Fibroblast of lung (primary cell): ENCODE data around the gene ZNHIT6. TPM values are rescaled to one million over a fixed set of nuclear protein-coding genes. Genes with fewer than 3 reads are reported as not detected.
A peak's percentile ranks its signal among the peaks of the same experiment; 100 is the strongest.
"Not testable (repeated sequence)": the region's sequence is repeated elsewhere in the genome, so short reads cannot be mapped to it uniquely, and the experiment has no call there.

ENCODE experiments used
- DNase-seq, 2 donors: peaks; one replicate each; pipeline versions ENCODE4 v3.0.0 to v3.0.0-alpha.2; 2010; ENCODE audit warnings: low read depth in 2 of 2
- H2AFZ ChIP-seq: 2 replicates; pipeline ENCODE4 v1.5.1; 2012; ENCODE audit warnings: low read length, control low read depth, inconsistent platforms
- H3K27ac ChIP-seq: 2 replicates; pipeline ENCODE4 v1.5.1; 2011; ENCODE audit warnings: low read length, control low read depth; ENCODE audit not compliant: insufficient read depth
- H3K27me3 ChIP-seq: 2 replicates; pipeline ENCODE4 v1.5.1; 2011; ENCODE audit warnings: mild to moderate bottlenecking, low read length; ENCODE audit not compliant: control insufficient read depth, insufficient read depth
- H3K36me3 ChIP-seq: 2 replicates; pipeline ENCODE4 v1.5.1; 2011; ENCODE audit warnings: low read length; ENCODE audit not compliant: control insufficient read depth, insufficient read depth
- H3K4me1 ChIP-seq: 2 replicates; pipeline ENCODE4 v1.5.1; 2011; ENCODE audit warnings: low read length; ENCODE audit not compliant: control insufficient read depth, insufficient read depth; ENCODE audit errors: extremely low read depth
- H3K4me2 ChIP-seq: 2 replicates; pipeline ENCODE4 v1.5.1; 2011; ENCODE audit warnings: low read length, control low read depth; ENCODE audit not compliant: insufficient read depth; ENCODE audit errors: extremely low read depth
- H3K4me3 ChIP-seq, 4 experiments: fragments of 200-600 bp in 1 of 4; sonication (generic) in 1 of 4; replicated peaks in 1 of 4; 2 replicates each; pipeline ENCODE4 v1.5.1; 2011 to 2016; ENCODE audit warnings: low read length in 4 of 4, low read depth in 3 of 4, mild to moderate bottlenecking in 3 of 4, control low read depth in 2 of 4, inconsistent platforms in 1 of 4, mixed read lengths in 1 of 4; ENCODE audit not compliant: insufficient read depth in 1 of 4; ENCODE audit errors: control extremely low read depth in 1 of 4
- H3K79me2 ChIP-seq: 2 replicates; pipeline ENCODE4 v1.5.1; 2012; ENCODE audit warnings: mild to moderate bottlenecking, low read length, inconsistent platforms; ENCODE audit not compliant: control insufficient read depth, insufficient read depth
- H3K9ac ChIP-seq: 2 replicates; pipeline ENCODE4 v1.5.1; 2011; ENCODE audit warnings: mild to moderate bottlenecking, low read length, control low read depth; ENCODE audit not compliant: insufficient read depth
- H3K9me3 ChIP-seq: 2 replicates; pipeline ENCODE4 v1.5.1; 2012; ENCODE audit warnings: low read depth, low read length; ENCODE audit not compliant: control insufficient read depth, insufficient read depth
- H4K20me1 ChIP-seq: 2 replicates; pipeline ENCODE4 v1.5.1; 2011; ENCODE audit warnings: low read length; ENCODE audit not compliant: control insufficient read depth, insufficient read depth; ENCODE audit errors: extremely low read depth
- CTCF ChIP-seq, 2 donors: IDR thresholded peaks in 1 of 2; conservative IDR thresholded peaks in 1 of 2; 1 replicate in 1 of 2; 2 replicates in 1 of 2; pipeline ENCODE4 v1.5.1; 2011 to 2012; ENCODE audit warnings: low read length in 2 of 2, control low read depth in 1 of 2, inconsistent platforms in 1 of 2, low read depth in 1 of 2, mild to moderate bottlenecking in 1 of 2
- EZH2 ChIP-seq: IDR thresholded peaks from 2 replicates; pipeline ENCODE4 v1.5.1; 2012; ENCODE audit warnings: low read length, control low read depth, mild to moderate bottlenecking; ENCODE audit errors: missing control alignments
- polyA plus RNA-seq, 2 donors: library from polyadenylated mRNA; depleted of rRNA in 1 of 2; stranded (reverse) in 1 of 2; unstranded in 1 of 2; fragments of >200 nt; gene quantifications; 2 replicates each; pipeline ENCODE4 v1.2.1, GENCODE V29; 2011 to 2012; ENCODE audit warnings: missing spikeins in 1 of 2
- total RNA-seq: library from RNA; depleted of rRNA; stranded (reverse); fragments of >200 nt; gene quantifications from 2 replicates; pipeline ENCODE4 v1.2.1, GENCODE V29; 2014

Gene ZNHIT6
- total and polyA plus RNA-seq, 2 donors (not counting 1 experiment from before 2014, with no cell fraction given), result 14.3 to 15.5 TPM

GRCh38 chr1:85718678-85719340 lies 10.6 kb upstream of the ZNHIT6 start:
- TF ChIP-seq EZH2, result no peak
- TF ChIP-seq CTCF (conservative IDR thresholded peaks at IDR 0.05 in 1 of 2, IDR thresholded peaks at IDR 0.05 in 1 of 2; ENCODE audit: low read depth in 1 of 2, low read length in 2 of 2), result no peak
- Histone ChIP-seq H3K36me3 (no peaks in the 10 kb centered on the region), H3K79me2 (no peaks in the 10 kb centered on the region), H3K4me2 (no peak overlapping the region), H3K27me3 (no peaks in the 10 kb centered on the region), H4K20me1 (no peaks in the 10 kb centered on the region), H3K9me3 (no peaks in the 10 kb centered on the region), H3K27ac (no peak overlapping the region), H3K4me3 (no peak overlapping the region), H3K9ac (no peak overlapping the region), H3K4me1 (no peaks in the 10 kb centered on the region), H2AFZ (no peak overlapping the region)
- no peak for DNase-seq

DNA sequence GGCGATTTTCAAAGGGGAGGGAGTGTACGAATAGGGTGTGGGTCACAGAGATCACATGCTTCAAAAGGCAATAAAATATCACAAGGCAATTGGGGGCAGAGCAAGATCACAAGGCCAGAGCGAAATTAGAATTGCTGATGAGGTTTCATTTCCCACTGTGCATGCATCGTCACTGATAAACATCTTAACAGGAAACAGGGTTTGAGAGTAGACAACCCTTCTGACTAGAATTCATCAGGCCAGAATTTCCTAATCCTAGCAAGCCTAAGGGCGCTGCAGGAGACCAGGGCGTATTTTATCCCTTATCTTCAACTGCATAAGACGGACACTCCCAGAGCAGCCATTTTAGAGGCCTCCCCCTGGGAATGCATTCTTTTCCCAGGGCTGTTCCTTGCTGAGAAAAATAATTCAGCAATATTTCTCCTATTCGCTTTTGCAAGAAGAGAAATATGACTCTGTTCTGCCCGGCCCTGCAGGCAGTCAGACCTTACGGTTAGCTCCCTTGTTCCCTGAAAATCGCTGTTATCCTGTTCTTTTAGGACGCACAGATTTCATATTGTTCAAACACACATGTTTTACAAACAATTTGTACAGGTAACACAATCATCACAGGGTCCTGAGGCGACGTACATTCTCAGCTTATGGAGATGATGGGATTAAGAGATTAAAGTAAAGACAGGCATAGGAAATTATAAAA lies 6.3 kb upstream of the ZNHIT6 start:
- not testable (repeated sequence) for DNase-seq, H3K4me2 ChIP-seq

DNA sequence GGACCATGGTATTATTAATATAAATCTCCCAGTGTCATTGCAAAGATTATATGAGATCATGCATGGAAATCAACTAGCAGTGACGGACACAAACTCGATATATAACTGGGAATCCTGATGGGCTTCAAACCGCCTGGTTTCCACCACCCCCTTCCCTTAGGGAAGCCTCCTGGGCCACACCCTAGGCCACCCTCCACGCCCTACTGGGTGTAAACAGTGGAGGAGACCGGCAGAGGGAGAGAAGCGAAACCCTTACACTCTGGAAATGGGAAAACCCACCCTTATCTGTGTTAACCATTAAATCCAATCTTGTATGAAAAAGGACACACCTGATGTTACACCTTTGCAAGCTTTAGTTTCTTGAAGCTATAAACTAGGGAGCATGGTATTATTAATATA lies 595 bp upstream of the ZNHIT6 start:
- Histone ChIP-seq H3K9ac (no peak overlapping the region), H2AFZ (peak overlapping the region; percentile 54), H3K27ac (no peak overlapping the region), H3K4me2 (peak overlapping the region; percentile 18), H3K4me3 (peak overlapping the region; percentile 81 to 94 (median 88)), H3K79me2 (peaks cover 21% of the 10 kb centered on the region), H4K20me1 (no peaks in the 10 kb centered on the region), H3K9me3 (no peaks in the 10 kb centered on the region), H3K36me3 (no peaks in the 10 kb centered on the region), H3K27me3 (no peaks in the 10 kb centered on the region), H3K4me1 (no peaks in the 10 kb centered on the region)
- DNase-seq, result no peak
- no peak for TF ChIP-seq EZH2
- TF ChIP-seq CTCF (conservative IDR thresholded peaks at IDR 0.05 in 1 of 2, IDR thresholded peaks at IDR 0.05 in 1 of 2; ENCODE audit: low read depth in 1 of 2, low read length in 2 of 2), result no peak

More for the DNA sequence above, 6.3 kb upstream of the ZNHIT6 start:
- H3K4me3 ChIP-seq, H3K27me3 ChIP-seq, H3K27ac ChIP-seq, H3K36me3 ChIP-seq, H3K79me2 ChIP-seq, H3K4me1 ChIP-seq, H4K20me1 ChIP-seq, H3K9ac ChIP-seq, H2AFZ ChIP-seq, H3K9me3 ChIP-seq: not testable (repeated sequence)
